Motor neuron (in vitro differentiated cells): ENCODE results near the gene PPP1R3D. TPM values are rescaled to one million over a fixed set of nuclear protein-coding genes. Genes with fewer than 3 reads are reported as not detected.

Experiments
- ATAC-seq, 8 experiments: fragments of 200-7000 bp; cut with Tn5 transposase; replicated peaks in 6 of 8; 2 replicates each; pipeline ENCODE4 v1.8.0; 2021; ENCODE audit warnings: mild to moderate bottlenecking in 8 of 8, moderate library complexity in 8 of 8
- H3K27ac ChIP-seq, 2 donors: fragments of 250-450 bp; sonication (Bioruptor Pico); 2 replicates each; pipeline ENCODE4 v1.9.0; 2021; ENCODE audit warnings: antibody characterized with exemption in 2 of 2, mild to moderate bottlenecking in 2 of 2, moderate library complexity in 1 of 2
- H3K4me1 ChIP-seq, 2 donors: fragments of 250-450 bp; sonication (Bioruptor Pico); replicated peaks in 1 of 2; 2 replicates each; pipeline ENCODE4 v1.6.1; 2021; ENCODE audit warnings: antibody characterized with exemption in 2 of 2, mild to moderate bottlenecking in 2 of 2, moderate library complexity in 1 of 2
- H3K4me3 ChIP-seq, 5 donors: fragments of 250-450 bp; sonication (Bioruptor Pico); 2 replicates each; pipeline ENCODE4 v1.9.0; 2021; ENCODE audit warnings: antibody characterized with exemption in 5 of 5, mild to moderate bottlenecking in 5 of 5, moderate library complexity in 4 of 5
- WGBS, 10 experiments: fragments of 450-650 bp; shearing (Covaris generic); methylation state at CpG; one replicate each; pipeline ENCODE4 v1.0.0; 2022; 5-methylcytosine and 5-hydroxymethylcytosine counted together
- in situ Hi-C, 9 experiments: fragments of 400-800 bp; cut with MboI; loops; one replicate each; pipeline ENCODE4 v1.15.0; 2021; ENCODE audit warnings: low sequenced_read_pairs in 9 of 9, low pct_unique_long_range_greater_than_20kb in 2 of 9; ENCODE audit not compliant: unreplicated experiment in 9 of 9
- total RNA-seq, 8 experiments: library from RNA; unstranded; fragments of 300-600 nt; gene quantifications; 2 replicates each; pipeline versions ENCODE4 v1.2.3 to v1.2.4, GENCODE V29; 2022

Gene PPP1R3D
- total RNA-seq, 8 experiments from 2014 or later: 5.3 to 8.5 (median 7.8) TPM

- no peak overlapping the region for H3K27ac ChIP-seq
- H3K4me1 ChIP-seq: peaks cover 3 to 29% of the 10 kb centered on the region in 2 donors
- peak in 1 of 8 experiments; percentile 9 for ATAC-seq
- H3K4me3 ChIP-seq: no peak overlapping the region
- 95 to 100% (median 98%) methylated on average over 4 to 16 of the region's 72 CpGs; no CpG with 5 or more reads in 4 of the 10 experiments for WGBS, 10 experiments
- in situ Hi-C loops: no loop called here
Observed at GRCh38 chr20:59932616-59933295, 7.3 kb downstream of the PPP1R3D start.

- in situ Hi-C loops: no loop called here
- Histone ChIP-seq H3K4me1 (peaks cover 3 to 19% of the 10 kb centered on the region in 2 donors), H3K27ac (no peak overlapping the region), H3K4me3 (no peak overlapping the region)
- 20 to 91% (median 49%) methylated on average over 1 to 9 of the region's 9 CpGs for WGBS, 10 experiments
- ATAC-seq: peak in 1 of 8 experiments; percentile 31
Observed at GRCh38 chr20:59931511-59932312, 8.4 kb downstream of the PPP1R3D start.

GRCh38 chr20:59925899-59926298 is 14.2 kb downstream of the PPP1R3D start:
- Histone ChIP-seq H3K4me3 (no peak overlapping the region), H3K4me1 (peaks cover 0 to 19% of the 10 kb centered on the region in 2 donors), H3K27ac (no peak overlapping the region)
- in situ Hi-C loops: no loop called here
- ATAC-seq: peak in 2 of 8 experiments; percentile 61 to 68

- in situ Hi-C loops: no loop called here
- 50 to 88% (median 75%) methylated on average over 1 of the region's 1 CpG; no CpG with 5 or more reads in 2 of the 10 experiments for WGBS, 10 experiments
- no peak overlapping the region for H3K4me3 ChIP-seq
- H3K4me1 ChIP-seq: peaks cover 0 to 18% of the 10 kb centered on the region in 2 donors
- no peak overlapping the region for H3K27ac ChIP-seq
- no peak for ATAC-seq
Observed at GRCh38 chr20:59925359-59925758, 14.7 kb downstream of the PPP1R3D start.

GRCh38 chr20:59923514-59923913 is 16.6 kb downstream of the PPP1R3D start:
- 88 to 100% (median 100%) methylated on average over 1 of the region's 1 CpG; no CpG with 5 or more reads in 4 of the 10 experiments for WGBS, 10 experiments
- no peak overlapping the region for H3K4me3 ChIP-seq
- peak in 1 of 8 experiments; percentile 12 for ATAC-seq
- in situ Hi-C loops: no loop called here
- peaks cover 0 to 10% of the 10 kb centered on the region in 2 donors for H3K4me1 ChIP-seq
- H3K27ac ChIP-seq: no peak overlapping the region

- no peak for ATAC-seq
- in situ Hi-C loops: no loop called here
- no peak overlapping the region for H3K27ac ChIP-seq
- peaks cover 0 to 15% of the 10 kb centered on the region in 2 donors for H3K4me1 ChIP-seq
- H3K4me3 ChIP-seq: no peak overlapping the region
Observed at GRCh38 chr20:59920944-59921343, 19.2 kb downstream of the PPP1R3D start.

GRCh38 chr20:59912609-59913008 is 27.5 kb downstream of the PPP1R3D start:
- in situ Hi-C loops: no loop called here
- ATAC-seq: no peak
- no peaks in the 10 kb centered on the region for H3K4me1 ChIP-seq
- H3K27ac ChIP-seq: no peak overlapping the region
- 44 to 93% (median 86%) methylated on average over 1 to 4 of the region's 4 CpGs; no CpG with 5 or more reads in 2 of the 10 experiments for WGBS, 10 experiments
- H3K4me3 ChIP-seq: no peak overlapping the region

GRCh38 chr20:59911041-59911440 is 29.1 kb downstream of the PPP1R3D start:
- Histone ChIP-seq H3K4me1 (no peaks in the 10 kb centered on the region), H3K4me3 (no peak overlapping the region), H3K27ac (no peak overlapping the region)
- in situ Hi-C loops: no loop called here
- ATAC-seq: no peak
- 0 to 92% (median 78%) methylated on average over 1 to 2 of the region's 2 CpGs; no CpG with 5 or more reads in 1 of the 10 experiments for WGBS, 10 experiments

GRCh38 chr20:59908855-59909254 is 31.2 kb downstream of the PPP1R3D start:
- no peak overlapping the region for H3K4me3 ChIP-seq
- H3K4me1 ChIP-seq: no peaks in the 10 kb centered on the region
- no peak for ATAC-seq
- in situ Hi-C loops: no loop called here
- WGBS, 10 experiments: 74 to 95% (median 85%) methylated on average over 4 to 5 of the region's 5 CpGs; no CpG with 5 or more reads in 1 of the 10 experiments
- H3K27ac ChIP-seq: no peak overlapping the region

GRCh38 chr20:59903621-59904020 is 36.5 kb downstream of the PPP1R3D start:
- H3K4me3 ChIP-seq: no peak overlapping the region
- no peak overlapping the region for H3K27ac ChIP-seq
- in situ Hi-C loops: no loop called here
- no peaks in the 10 kb centered on the region for H3K4me1 ChIP-seq
- no peak for ATAC-seq
- 50 to 100% (median 96%) methylated on average over 1 of the region's 1 CpG; no CpG with 5 or more reads in 2 of the 10 experiments for WGBS, 10 experiments

- WGBS, 10 experiments: 40 to 100% (median 87%) methylated on average over 1 to 3 of the region's 3 CpGs
- H3K4me1 ChIP-seq: no peaks in the 10 kb centered on the region
- in situ Hi-C loops: no loop called here
- no peak for ATAC-seq
- H3K27ac ChIP-seq: no peak overlapping the region
- no peak overlapping the region for H3K4me3 ChIP-seq
Observed at GRCh38 chr20:59902470-59902869, 37.6 kb downstream of the PPP1R3D start.

GRCh38 chr20:59895908-59896307 is 44.2 kb downstream of the PPP1R3D start:
- 29 to 100% (median 82%) methylated on average over 1 of the region's 1 CpG; no CpG with 5 or more reads in 1 of the 10 experiments for WGBS, 10 experiments
- in situ Hi-C loops: no loop called here
- ATAC-seq: no peak
- Histone ChIP-seq H3K27ac (no peak overlapping the region), H3K4me3 (no peak overlapping the region), H3K4me1 (no peaks in the 10 kb centered on the region)

GRCh38 chr20:59891581-59891980 is 48.5 kb downstream of the PPP1R3D start:
- 30 to 88% (median 71%) methylated on average over 1 of the region's 1 CpG; no CpG with 5 or more reads in 2 of the 10 experiments for WGBS, 10 experiments
- Histone ChIP-seq H3K4me3 (no peak overlapping the region), H3K27ac (no peak overlapping the region), H3K4me1 (no peaks in the 10 kb centered on the region)
- peak in 2 of 8 experiments; percentile 38 to 47 for ATAC-seq
- in situ Hi-C loops: no loop called here
